ENCODE measurements around the gene COX6A1.

Gene COX6A1

GRCh38 chr12:120402217-120402616 is 35.7 kb upstream of the COX6A1 start:
- no peak overlapping the region for H3K27ac ChIP-seq
- TF ChIP-seq CTCF (conservative IDR thresholded peaks at IDR 0.05) = no peak

GRCh38 chr12:120403869-120404268 is 34.0 kb upstream of the COX6A1 start:
- TF ChIP-seq CTCF (conservative IDR thresholded peaks at IDR 0.05) = no peak
- H3K27ac ChIP-seq = no peak overlapping the region

- no peak for TF ChIP-seq CTCF (conservative IDR thresholded peaks at IDR 0.05)
- no peak overlapping the region for H3K27ac ChIP-seq
These were observed 33.6 kb upstream of the COX6A1 start for GRCh38 chr12:120404271-120404670.

- TF ChIP-seq CTCF (conservative IDR thresholded peaks at IDR 0.05) = no peak
- no peak overlapping the region for H3K27ac ChIP-seq
These were observed 31.8 kb upstream of the COX6A1 start for GRCh38 chr12:120406069-120406468.

- TF ChIP-seq CTCF (conservative IDR thresholded peaks at IDR 0.05) = no peak
- H3K27ac ChIP-seq = no peak overlapping the region
These were observed 31.4 kb upstream of the COX6A1 start for GRCh38 chr12:120406553-120406952.

- TF ChIP-seq CTCF (conservative IDR thresholded peaks at IDR 0.05) = no peak
- no peak overlapping the region for H3K27ac ChIP-seq
These were observed 29.1 kb upstream of the COX6A1 start for GRCh38 chr12:120408771-120409170.

GRCh38 chr12:120412421-120412820 is 25.5 kb upstream of the COX6A1 start:
- H3K27ac ChIP-seq = no peak overlapping the region
- no peak for TF ChIP-seq CTCF (conservative IDR thresholded peaks at IDR 0.05)
